DMS153 treated with DMSO at 0.1 percent for 48 hours (cell line): ENCODE data around the gene CNTNAP2.

ENCODE experiments used
- DNase-seq: peaks from one replicate; lab custom pipeline; 2025; ENCODE audit not compliant: unreplicated experiment; lab: John Stamatoyannopoulos, UW

The CNTNAP2 gene

GRCh38 chr7:146740039-146740438, 623.4 kb downstream of the CNTNAP2 start:
- DNase-seq = no peak

DNA sequence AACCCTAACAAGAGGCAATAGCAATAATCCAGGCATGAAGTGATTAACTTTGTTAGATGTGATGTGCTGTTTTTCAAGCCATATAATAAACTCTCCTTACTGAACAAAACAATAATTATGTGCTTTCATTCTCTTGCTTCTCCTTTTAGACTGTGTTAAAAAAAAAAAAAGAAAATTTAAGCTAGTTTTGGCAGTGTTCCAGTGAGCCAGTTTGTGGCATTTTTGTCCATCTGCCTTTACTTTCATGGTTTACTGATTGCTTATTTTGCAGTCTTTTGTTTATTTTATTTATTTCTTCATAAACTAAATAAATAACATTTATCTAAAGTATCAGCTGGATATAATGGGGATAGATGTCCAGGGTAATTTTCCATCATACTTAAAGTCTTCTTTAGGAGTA, 625.3 kb downstream of the CNTNAP2 start:
- DNase-seq = no peak

GRCh38 chr7:146754385-146754784, 637.8 kb downstream of the CNTNAP2 start:
- no peak for DNase-seq

DNA sequence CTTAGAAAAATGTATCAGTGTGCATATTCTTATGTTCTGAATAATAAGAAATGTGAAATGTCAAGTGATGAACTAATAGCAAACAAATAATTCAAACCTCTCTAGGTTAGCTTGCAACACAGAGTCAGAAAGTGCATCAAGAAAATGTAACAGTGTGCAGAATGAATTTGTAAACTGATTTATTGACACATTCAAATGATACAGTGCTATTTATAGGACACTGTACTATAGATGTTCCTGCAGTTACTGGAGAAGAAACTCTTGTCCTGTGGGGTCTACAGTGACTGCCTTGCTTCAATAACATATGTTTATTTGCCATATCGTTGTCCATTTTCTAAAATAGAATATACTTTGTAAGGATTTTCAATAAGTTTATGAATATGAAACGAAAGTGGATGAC, 639.0 kb downstream of the CNTNAP2 start:
- no peak for DNase-seq

DNA sequence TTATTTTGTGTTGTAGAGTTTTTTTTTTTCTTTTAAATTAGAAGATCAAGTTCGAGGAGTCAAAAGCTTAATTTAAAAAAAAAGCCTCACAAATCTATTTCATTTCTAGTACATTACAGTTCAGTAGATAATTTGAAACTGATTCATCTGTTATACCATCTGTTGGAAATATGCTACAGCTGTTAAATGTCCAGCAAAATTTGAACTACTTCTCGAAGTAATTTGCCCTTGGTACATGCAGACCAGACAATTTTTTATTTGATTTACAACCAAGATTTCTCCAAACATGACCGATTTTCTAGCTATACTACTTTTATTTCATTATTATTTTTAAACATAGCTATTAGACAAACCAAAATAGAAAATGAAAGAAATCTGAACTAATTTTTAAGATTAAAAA, 647.9 kb downstream of the CNTNAP2 start:
- DNase-seq = no peak

- no peak for DNase-seq
These were observed 652.4 kb downstream of the CNTNAP2 start for GRCh38 chr7:146768957-146769356.

GRCh38 chr7:146772601-146773000, 656.0 kb downstream of the CNTNAP2 start:
- DNase-seq = no peak

DNA sequence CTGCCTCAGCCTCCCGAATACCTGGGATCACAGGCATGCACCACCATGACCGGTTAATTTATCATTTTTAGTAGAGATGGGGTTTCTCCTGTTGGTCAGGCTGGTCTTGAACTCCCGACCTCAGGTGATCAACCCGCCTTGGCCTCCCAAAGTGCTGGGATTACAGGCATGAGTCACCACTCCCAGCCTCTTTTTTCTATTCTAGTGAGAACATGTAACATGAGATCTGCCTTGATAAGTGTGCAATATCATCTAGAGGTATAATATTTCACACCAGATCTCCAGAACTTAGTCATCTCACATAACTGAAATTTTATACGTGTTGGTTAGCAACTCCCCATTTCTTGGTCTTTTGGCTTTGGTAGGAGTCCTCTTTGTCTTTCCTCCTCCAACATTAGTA, 656.9 kb downstream of the CNTNAP2 start:
- no peak for DNase-seq

DNA sequence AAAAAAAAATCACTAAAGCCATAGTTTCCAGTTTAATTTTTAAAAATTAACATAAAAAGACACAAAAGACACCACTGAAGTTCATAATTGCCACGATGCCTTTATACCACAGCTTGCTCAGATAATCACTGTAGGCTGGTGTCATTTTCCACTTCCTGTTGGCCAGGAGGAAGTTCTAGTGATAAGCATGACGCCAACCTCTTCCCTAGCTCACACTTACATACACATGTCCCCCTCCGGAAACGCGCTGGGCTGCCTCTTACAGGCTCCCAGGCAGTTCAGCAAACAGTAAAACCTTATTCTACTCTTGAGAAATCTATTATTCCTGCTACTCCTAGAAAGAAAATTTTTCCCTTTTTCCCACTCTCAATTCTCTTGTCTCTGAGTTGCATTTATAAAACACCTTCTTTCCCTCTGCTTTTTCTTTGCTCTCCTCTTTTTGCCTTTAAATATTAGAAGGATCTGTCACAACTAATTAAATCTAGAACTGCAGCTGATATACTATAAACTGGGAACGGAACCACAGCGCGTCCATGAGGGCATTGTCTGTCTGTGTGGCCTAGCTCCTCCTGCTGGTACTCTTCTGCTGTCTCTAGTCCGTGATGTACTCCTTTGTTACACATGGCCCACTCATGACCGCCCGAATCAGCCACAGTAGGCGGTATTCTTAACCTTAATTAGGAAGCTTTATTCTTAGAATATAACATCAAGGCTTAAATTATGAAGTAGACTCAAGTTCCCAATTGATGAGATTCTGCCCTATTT, 664.9 kb downstream of the CNTNAP2 start:
- no peak for DNase-seq

DNA sequence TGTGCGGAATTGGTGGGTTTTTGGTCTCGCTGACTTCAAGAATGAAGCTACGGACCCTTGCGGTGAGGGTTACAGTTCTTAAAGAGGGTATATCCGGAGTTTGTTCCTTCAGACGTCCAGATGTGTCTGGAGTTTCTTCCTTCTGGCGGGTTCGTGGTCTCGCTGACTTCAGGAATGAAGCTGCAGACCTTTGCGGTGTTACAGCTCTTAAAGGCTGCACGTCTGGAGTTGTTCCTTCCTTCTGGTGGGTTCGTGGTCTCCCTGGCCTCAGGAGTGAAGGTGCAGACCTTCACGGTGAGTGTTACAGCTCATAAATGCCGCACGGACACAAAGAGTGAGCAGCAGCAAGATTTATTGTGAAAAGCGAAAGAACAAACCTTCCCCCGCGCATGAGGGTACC, 670.7 kb downstream of the CNTNAP2 start:
- DNase-seq = no peak

- no peak for DNase-seq
These were observed 671.4 kb downstream of the CNTNAP2 start for GRCh38 chr7:146788008-146788407.

- no peak for DNase-seq
These were observed 675.0 kb downstream of the CNTNAP2 start for GRCh38 chr7:146791344-146792285.

DNA sequence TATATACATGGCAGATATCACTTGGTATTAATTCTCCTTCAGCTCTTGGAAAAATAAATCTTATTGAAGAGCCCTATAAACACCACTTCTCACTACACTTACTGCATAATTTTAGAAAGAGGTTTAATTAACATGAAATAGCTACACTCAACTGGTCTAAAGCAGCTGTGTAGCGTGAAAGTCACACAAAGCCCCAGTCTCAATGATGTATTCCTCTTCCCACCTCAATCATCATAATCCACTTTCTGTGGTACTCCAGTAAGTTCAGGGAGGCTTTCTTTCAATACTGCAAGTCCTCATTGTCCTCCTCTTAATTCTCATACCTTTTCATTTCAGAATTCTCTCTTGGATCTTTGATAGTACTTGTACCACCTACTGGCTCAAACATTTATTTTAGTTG, 688.0 kb downstream of the CNTNAP2 start:
- DNase-seq = no peak

DNA sequence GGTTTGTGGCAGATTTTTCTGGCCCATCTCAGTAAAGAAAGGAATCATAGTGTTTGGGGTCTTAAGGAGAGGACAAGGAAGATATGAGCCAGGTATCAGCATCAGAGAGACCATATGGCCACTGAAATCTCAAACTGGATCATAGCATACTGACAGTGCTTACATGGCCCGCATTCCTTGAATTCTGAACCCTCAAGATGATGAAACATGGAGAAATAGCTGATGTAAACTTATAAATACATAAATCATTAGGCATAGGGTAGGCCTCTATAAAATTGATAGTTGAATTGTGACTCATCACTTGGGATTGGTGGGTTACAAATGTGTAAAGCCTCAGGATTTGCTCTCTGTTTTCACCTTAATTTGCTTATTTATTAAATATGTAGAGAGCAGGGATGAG, 688.5 kb downstream of the CNTNAP2 start:
- no peak for DNase-seq

- DNase-seq = no peak
These were observed 709.7 kb downstream of the CNTNAP2 start for GRCh38 chr7:146826329-146826728.

- no peak for DNase-seq
These were observed 714.1 kb downstream of the CNTNAP2 start for GRCh38 chr7:146830686-146831085.

DNA sequence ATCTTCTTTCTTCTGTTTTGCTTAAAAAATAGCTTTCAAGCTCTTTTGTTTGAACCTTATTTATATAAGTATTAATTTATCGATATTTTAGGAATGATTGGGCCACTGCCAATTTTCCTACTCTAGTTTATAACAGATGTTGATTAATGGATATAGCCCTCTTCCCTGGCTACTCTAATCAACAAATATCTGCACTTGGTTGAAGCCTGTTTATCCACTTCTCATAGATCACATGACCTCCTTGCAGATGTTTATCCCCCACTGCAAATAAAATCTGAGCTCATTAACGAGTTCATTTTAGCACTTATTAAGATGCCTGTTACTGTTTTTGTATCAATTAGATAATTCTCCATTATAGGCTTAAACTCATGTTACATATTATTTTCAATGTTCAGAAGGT, 715.3 kb downstream of the CNTNAP2 start:
- DNase-seq = no peak

- DNase-seq = no peak
These were observed 727.8 kb downstream of the CNTNAP2 start for GRCh38 chr7:146844405-146844804.

GRCh38 chr7:146858690-146859089, 742.1 kb downstream of the CNTNAP2 start:
- DNase-seq = no peak

- DNase-seq = no peak
These were observed 745.1 kb downstream of the CNTNAP2 start for GRCh38 chr7:146861701-146862100.

DNA sequence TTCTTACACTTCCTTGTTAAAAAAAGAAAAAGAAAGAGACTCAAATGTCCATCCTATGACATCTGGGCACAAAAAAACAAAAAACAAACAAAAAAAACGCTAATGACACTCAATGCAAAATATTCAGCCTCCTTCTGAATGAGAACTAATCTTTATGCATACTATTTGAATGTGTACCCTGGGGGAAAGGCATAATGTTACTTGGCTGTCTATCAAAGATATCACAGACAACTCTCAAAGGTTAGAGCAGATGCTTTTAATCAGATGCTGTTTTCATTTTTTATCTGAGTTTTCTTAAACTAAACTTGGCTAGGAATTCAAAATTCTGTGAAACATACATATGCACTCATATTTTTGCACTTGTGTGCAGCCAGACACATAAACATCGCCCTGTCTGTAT, 745.8 kb downstream of the CNTNAP2 start:
- DNase-seq = no peak

DNA sequence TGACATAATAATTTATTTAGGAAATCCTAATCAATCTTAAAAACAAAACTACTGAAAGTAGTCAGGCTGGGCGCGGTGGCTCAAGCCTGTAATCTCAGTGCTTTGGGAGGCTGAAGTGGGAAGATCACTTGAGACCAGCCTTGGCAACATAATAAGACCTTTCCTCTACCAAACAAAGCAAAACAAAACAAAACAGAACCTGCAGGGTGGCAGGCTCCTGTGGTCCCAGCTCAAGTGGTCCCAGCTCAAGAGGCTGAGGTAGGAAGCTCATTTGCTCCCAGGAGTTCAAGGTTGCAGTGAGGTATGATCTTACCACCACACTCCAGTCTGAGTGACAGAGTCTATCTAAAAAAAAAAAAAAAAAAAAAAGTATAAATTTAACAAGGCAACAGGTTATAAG, 748.0 kb downstream of the CNTNAP2 start:
- no peak for DNase-seq
